SK-N-SH (cell line): Measurements from ENCODE around the gene CA9. TPM values are rescaled to one million over a fixed set of nuclear protein-coding genes. Genes with fewer than 3 reads are reported as not detected.

Experiments used
- CTCF ChIA-PET: fragments of 300-600, 350-600 bp; formaldehyde crosslinking; extraction: SDS; loops from one replicate; lab custom pipeline; 2021; lab: Yijun Ruan, JAX
- POLR2A ChIA-PET: fragments of 350-600 bp; sonication (Branson Sonifier 250); formaldehyde crosslinking; extraction: SDS; loops from one replicate; lab custom pipeline; 2020; ENCODE audit warnings: antibody characterized with exemption, inconsistent platforms; lab: Yijun Ruan, JAX
- DNase-seq: peaks from one replicate; pipeline ENCODE4 v3.0.0; 2012
- H2AFZ ChIP-seq: fragments of 200-600 bp; sonication (generic); 2 replicates; pipeline ENCODE4 v1.8.1; 2016; ENCODE audit warnings: antibody characterized with exemption, mild to moderate bottlenecking, low read depth
- H3F3A ChIP-seq: fragments of 200-600 bp; sonication (generic); replicated peaks from 2 replicates; pipeline ENCODE3; 2016; ENCODE audit warnings: antibody characterized with exemption, mild to moderate bottlenecking; ENCODE audit not compliant: insufficient read depth
- H3K27ac ChIP-seq, 2 experiments: fragments of 200-500 bp in 1 of 2; fragments of 200-600 bp in 1 of 2; sonication (Bioruptor generic) in 1 of 2; sonication (generic), shearing (Covaris generic) in 1 of 2; 2 replicates each; pipeline versions ENCODE4 v1.5.1 to v1.6.1; 2014 to 2016; ENCODE audit warnings: low read depth in 2 of 2, inconsistent platforms in 1 of 2, low read length in 1 of 2, mild to moderate bottlenecking in 1 of 2, mixed read lengths in 1 of 2
- H3K27me3 ChIP-seq: fragments of 200-600 bp; sonication (generic), shearing (Covaris generic); 2 replicates; pipeline ENCODE4 v1.6.1; 2016; ENCODE audit warnings: mixed run types; ENCODE audit not compliant: insufficient read depth
- H3K36me3 ChIP-seq, 2 experiments: fragments of 200-500 bp in 1 of 2; fragments of 200-600 bp in 1 of 2; sonication (Bioruptor generic) in 1 of 2; sonication (generic) in 1 of 2; replicated peaks in 1 of 2; 2 replicates each; pipeline versions ENCODE3 to v1.5.1; 2014 to 2016; ENCODE audit warnings: low read length in 1 of 2, mild to moderate bottlenecking in 1 of 2; ENCODE audit not compliant: insufficient read depth in 2 of 2, control insufficient read depth in 1 of 2
- H3K4me1 ChIP-seq, 2 experiments: fragments of 200-500 bp in 1 of 2; fragments of 200-600 bp in 1 of 2; sonication (Bioruptor generic) in 1 of 2; sonication (generic), shearing (Covaris generic) in 1 of 2; 2 replicates each; pipeline versions ENCODE4 v1.5.1 to v1.6.1; 2014 to 2016; ENCODE audit warnings: low read depth in 1 of 2, low read length in 1 of 2, mixed run types in 1 of 2; ENCODE audit not compliant: insufficient read depth in 2 of 2, control insufficient read depth in 1 of 2
- H3K4me2 ChIP-seq: fragments of 200-600 bp; sonication (generic), shearing (Covaris generic); 2 replicates; pipeline ENCODE4 v1.6.1; 2017; ENCODE audit warnings: mixed run types
- H3K4me3 ChIP-seq, 2 experiments: fragments of 200-500 bp in 1 of 2; fragments of 200-600 bp in 1 of 2; sonication (Bioruptor generic) in 1 of 2; sonication (generic), shearing (Covaris generic) in 1 of 2; 2 replicates each; pipeline versions ENCODE4 v1.5.1 to v1.8.1; 2014 to 2016; ENCODE audit warnings: low read depth in 2 of 2, inconsistent platforms in 1 of 2, low read length in 1 of 2, mild to moderate bottlenecking in 1 of 2, mixed read lengths in 1 of 2, moderate library complexity in 1 of 2
- H3K79me2 ChIP-seq: fragments of 200-600 bp; sonication (generic); 2 replicates; pipeline ENCODE4 v1.8.1; 2017; ENCODE audit warnings: mild to moderate bottlenecking; ENCODE audit not compliant: insufficient read depth
- H3K9ac ChIP-seq: fragments of 200-600 bp; sonication (generic); 2 replicates; pipeline ENCODE4 v1.6.1; 2017; ENCODE audit warnings: mixed run types
- H3K9me2 ChIP-seq: fragments of 200-600 bp; sonication (generic); 2 replicates; pipeline ENCODE4 v1.6.1; 2017; ENCODE audit warnings: mixed run types
- H3K9me3 ChIP-seq: fragments of 200-600 bp; sonication (generic); 2 replicates; pipeline ENCODE4 v1.6.1; 2017; ENCODE audit warnings: mixed run types, mild to moderate bottlenecking, moderate library complexity
- H4K20me1 ChIP-seq: fragments of 200-600 bp; sonication (generic); 2 replicates; pipeline ENCODE4 v1.6.1; 2017; ENCODE audit warnings: mild to moderate bottlenecking, mixed run types; ENCODE audit not compliant: insufficient read depth
- CTCF ChIP-seq: fragments of 200-600 bp; sonication (generic); IDR thresholded peaks from 2 replicates; pipeline ENCODE4 v1.6.1; 2017; ENCODE audit warnings: antibody characterized with exemption, mild to moderate bottlenecking, moderate library complexity
- ELF1 ChIP-seq: IDR thresholded peaks from 2 replicates; pipeline ENCODE4 v1.4.0; 2012
- EP300 ChIP-seq, 2 experiments: IDR thresholded peaks; 2 replicates each; pipeline versions ENCODE4 v1.4.0 to v1.6.1; 2012; ENCODE audit warnings: borderline replicate concordance in 1 of 2, low read depth in 1 of 2, low read length in 1 of 2
- EZH2phosphoT487 ChIP-seq: fragments of 200-600 bp; sonication (generic); IDR thresholded peaks from 2 replicates; pipeline ENCODE4 v1.6.1; 2017; ENCODE audit warnings: low read depth, mixed run types, mild to moderate bottlenecking, antibody characterized with exemption, moderate library complexity, borderline replicate concordance
- FOSL2 ChIP-seq: IDR thresholded peaks from 2 replicates; pipeline ENCODE4 v1.4.0; 2012; ENCODE audit warnings: low read depth, mild to moderate bottlenecking, moderate library complexity, borderline replicate concordance
- FOXM1 ChIP-seq: IDR thresholded peaks from 2 replicates; pipeline ENCODE4 v1.4.0; 2012; ENCODE audit warnings: low read depth, mild to moderate bottlenecking
- GATA2 ChIP-seq: sonication (generic); formaldehyde crosslinking; IDR thresholded peaks from 2 replicates; pipeline ENCODE4 v1.5.0; 2020; ENCODE audit warnings: mild to moderate bottlenecking, missing genetic modification reagents
- MEF2A ChIP-seq: IDR thresholded peaks from 2 replicates; pipeline ENCODE4 v1.4.0; 2012; ENCODE audit warnings: low read depth, borderline replicate concordance
- NFIC ChIP-seq: IDR thresholded peaks from 2 replicates; pipeline ENCODE4 v1.4.0; 2012; ENCODE audit warnings: borderline replicate concordance
- NRF1 ChIP-seq: IDR thresholded peaks from 2 replicates; pipeline ENCODE4 v1.6.1; 2012; ENCODE audit warnings: low read depth, mild to moderate bottlenecking, low read length
- RFX5 ChIP-seq: IDR thresholded peaks from 2 replicates; pipeline ENCODE4 v1.6.1; 2012; ENCODE audit warnings: mild to moderate bottlenecking, improper control_type of control experiment, low read length
- SMC3 ChIP-seq: IDR thresholded peaks from 2 replicates; pipeline ENCODE4 v1.6.1; 2012; ENCODE audit warnings: low read depth, low read length, improper control_type of control experiment
- TCF12 ChIP-seq: IDR thresholded peaks from 2 replicates; pipeline ENCODE4 v1.4.0; 2012
- YY1 ChIP-seq: IDR thresholded peaks from 2 replicates; pipeline ENCODE4 v1.4.0; 2012; ENCODE audit warnings: low read depth, mild to moderate bottlenecking
- ZBTB33 ChIP-seq: IDR thresholded peaks from 2 replicates; pipeline ENCODE4 v1.4.0; 2012; ENCODE audit warnings: low read depth, borderline replicate concordance
- WGBS: methylation state at CpG from one replicate; pipeline ENCODE4 v1.1.6; 2017; ENCODE audit warnings: low lambda C conversion rate; 5-methylcytosine and 5-hydroxymethylcytosine counted together
- polyA plus RNA-seq, 3 experiments: library from polyadenylated mRNA; depleted of rRNA; stranded (reverse); fragments of >200 nt; gene quantifications; 2 replicates each; pipeline ENCODE4 v1.2.3, GENCODE V29; 2012

CA9 gene
- polyA plus RNA-seq, 1 of the 3 experiments (the other 2 are of a cell fraction): 1.4 TPM

GRCh38 chr9:35714579-35715252 is 41.0 kb downstream of the CA9 start:
- no peaks in the 10 kb centered on the region for H3K4me1 ChIP-seq

GRCh38 chr9:35716230-35716629 is 42.5 kb downstream of the CA9 start:
- TF ChIP-seq FOXM1: no peak
- no peak for TF ChIP-seq ELF1
- no peak for TF ChIP-seq MEF2A
- TF ChIP-seq GATA2 (CRISPR knock-in tag): no peak
- no peak for TF ChIP-seq ZBTB33
- no peak for TF ChIP-seq SMC3
- TF ChIP-seq TCF12: no peak
- no peak for TF ChIP-seq EP300 (IDR thresholded peaks at IDR 0.05; ENCODE audit: borderline replicate concordance in 1 of 2, low read depth in 1 of 2, low read length in 1 of 2)
- no peak for TF ChIP-seq NRF1
- TF ChIP-seq CTCF: no peak
- no peak for TF ChIP-seq FOSL2
- no peak for DNase-seq

More at GRCh38 chr9:35714579-35715252, 41.0 kb downstream of the CA9 start:
- TF ChIP-seq YY1: no peak
- TF ChIP-seq RFX5: no peak
- no peak for TF ChIP-seq CTCF
- TF ChIP-seq EZH2phosphoT487: no peak
- no peak for TF ChIP-seq ELF1
- no peak for TF ChIP-seq NFIC
- TF ChIP-seq FOXM1: no peak
- TF ChIP-seq, all 33 proteins: peak for 0
- Histone ChIP-seq H3K27me3 (no peaks in the 10 kb centered on the region), H3K9me3 (no peaks in the 10 kb centered on the region), H2AFZ (no peak overlapping the region), H3K79me2 (no peaks in the 10 kb centered on the region; the same call in 1 of the 2 replicates), H3K4me2 (no peak overlapping the region), H3K4me3 (no peak overlapping the region), H4K20me1 (no peaks in the 10 kb centered on the region), H3K9ac (no peak overlapping the region), H3K27ac (no peak overlapping the region), H3F3A (peaks cover 4% of the 10 kb centered on the region), H3K9me2 (no peaks in the 10 kb centered on the region), H3K36me3 (peaks cover 57 to 88% of the 10 kb centered on the region in 2 experiments)
- ChIA-PET CTCF (interaction anchor here (1.1 to 19.9 kb wide), 6 partner anchors 10 to 84 kb away, joined by 3 to 183 read pairs (median 3); partner anchors contain the start of genes CREB3 and TLN1), POLR2A (interaction anchor here (1.5 kb wide), 1 partner anchor 13 kb away, joined by 3 read pairs; no protein-coding TSS in a partner anchor)
- 99% methylated on average over 10 of the region's 13 CpGs for WGBS
- no peak for DNase-seq

More at GRCh38 chr9:35716230-35716629, 42.5 kb downstream of the CA9 start:
- Histone ChIP-seq H3K79me2 (no peaks in the 10 kb centered on the region; the same call in 1 of the 2 replicates), H3K27ac (no peak overlapping the region), H3K4me3 (no peak overlapping the region), H3K9me3 (no peaks in the 10 kb centered on the region), H3K27me3 (no peaks in the 10 kb centered on the region), H3F3A (peaks cover 4% of the 10 kb centered on the region), H3K4me2 (no peak overlapping the region), H3K36me3 (peaks cover 64 to 91% of the 10 kb centered on the region in 2 experiments), H2AFZ (no peak overlapping the region), H4K20me1 (no peaks in the 10 kb centered on the region), H3K9ac (no peak overlapping the region), H3K9me2 (no peaks in the 10 kb centered on the region), H3K4me1 (no peaks in the 10 kb centered on the region)
- ChIA-PET POLR2A (interaction anchor here (1.0 kb wide), 1 partner anchor 15 kb away, joined by 3 read pairs; the partner anchor contains the start of gene TLN1), CTCF (interaction anchor here (10.5 to 19.9 kb wide), 2 partner anchors 14 to 20 kb away, joined by 68 to 183 read pairs; partner anchors contain the start of genes CREB3 and TLN1)
- WGBS: 96% methylated on average over 3 of the region's 4 CpGs
